ENCODE data around the gene MRPL53.

MRPL53 gene

DNA sequence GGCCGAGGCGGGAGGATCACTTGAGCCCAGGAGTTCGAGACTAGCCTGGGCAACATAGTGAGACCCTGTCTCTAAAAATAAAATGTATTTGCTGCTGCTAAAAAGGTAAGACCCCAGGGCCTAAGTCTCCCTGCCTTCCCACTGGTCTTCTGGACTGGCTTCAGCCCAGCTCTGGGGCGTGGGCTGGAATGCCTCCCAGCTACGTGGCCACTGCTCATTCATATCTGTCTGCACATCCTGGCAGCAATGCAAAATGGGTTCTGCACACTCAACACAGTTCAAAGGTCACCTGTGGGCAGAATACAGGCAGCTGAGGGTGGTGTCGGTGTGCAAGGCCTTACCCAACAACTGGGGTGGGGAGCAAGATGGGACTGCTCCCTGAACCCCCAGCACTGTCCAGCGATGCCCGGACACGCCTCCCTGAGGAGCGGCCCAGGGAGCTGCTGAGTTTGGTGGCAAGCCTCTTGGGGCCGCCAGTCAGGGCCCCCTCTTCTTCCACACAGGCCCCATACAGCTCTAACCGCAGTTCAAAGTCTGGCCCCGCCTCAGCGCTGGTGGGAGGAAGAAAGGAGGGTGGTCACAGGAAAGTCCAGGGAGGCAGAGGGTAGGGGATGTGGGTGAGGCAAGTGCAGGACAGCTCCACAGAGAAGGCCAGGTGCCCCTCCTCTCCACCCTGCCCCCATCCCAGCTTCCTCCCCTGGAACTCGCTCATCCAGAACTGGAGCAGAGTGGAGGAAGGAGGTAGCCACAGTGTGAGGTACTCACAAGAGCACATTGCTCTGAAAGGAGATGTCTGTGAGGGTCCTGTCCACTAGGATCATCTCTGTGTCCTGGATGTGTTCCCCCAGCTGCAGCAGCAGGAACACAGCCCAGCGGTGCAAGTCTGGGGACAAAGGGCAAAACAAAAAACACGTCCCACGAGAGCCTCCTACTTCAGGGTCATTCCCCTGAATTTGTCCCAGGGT is 42.7 kb downstream of the MRPL53 start:
- no peak for DNase-seq (ENCODE audit: extremely low read depth in 1 of 2, low read depth in 1 of 2)

DNA sequence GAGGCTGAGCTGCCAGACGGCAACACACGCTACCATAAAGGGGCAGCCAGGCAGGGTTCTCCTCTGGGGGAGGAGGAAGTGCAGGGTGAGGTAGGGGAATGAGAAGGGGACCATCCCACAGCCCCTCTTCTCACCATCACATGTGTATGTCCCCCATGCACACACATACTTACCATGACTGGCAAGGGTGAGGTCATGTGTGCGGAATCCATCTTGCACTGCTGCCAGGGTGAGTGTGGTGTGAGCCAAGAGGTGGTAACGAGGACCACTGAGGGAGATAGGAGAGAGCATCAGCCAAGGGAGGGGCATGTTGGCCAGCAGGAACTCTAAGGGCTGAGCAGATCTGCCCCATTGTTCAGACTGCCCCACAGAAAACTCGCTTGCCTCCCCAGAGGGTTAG is 43.8 kb downstream of the MRPL53 start:
- no peak for DNase-seq (ENCODE audit: extremely low read depth in 1 of 2, low read depth in 1 of 2)

DNA sequence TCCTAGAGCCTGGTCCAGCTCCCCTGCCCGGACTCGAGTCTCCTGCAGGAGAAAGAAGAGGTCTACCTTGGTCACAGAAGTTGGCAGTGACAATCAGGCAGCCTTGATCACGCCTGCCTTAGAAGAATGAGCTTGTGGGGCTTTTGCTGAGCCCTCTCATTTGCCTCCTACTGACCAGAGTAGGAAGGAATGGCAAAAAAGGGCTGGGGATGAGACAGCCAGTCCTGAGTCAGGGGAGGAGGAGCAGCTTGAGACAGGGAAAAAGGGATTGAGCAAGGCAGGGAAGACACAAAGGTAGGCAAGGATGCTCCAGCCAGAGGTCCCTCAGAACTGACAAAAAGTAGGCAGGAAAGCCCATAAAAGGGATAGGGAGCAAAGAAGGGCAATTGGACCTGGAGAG is 44.9 kb downstream of the MRPL53 start:
- no peak for DNase-seq (ENCODE audit: extremely low read depth in 1 of 2, low read depth in 1 of 2)

DNA sequence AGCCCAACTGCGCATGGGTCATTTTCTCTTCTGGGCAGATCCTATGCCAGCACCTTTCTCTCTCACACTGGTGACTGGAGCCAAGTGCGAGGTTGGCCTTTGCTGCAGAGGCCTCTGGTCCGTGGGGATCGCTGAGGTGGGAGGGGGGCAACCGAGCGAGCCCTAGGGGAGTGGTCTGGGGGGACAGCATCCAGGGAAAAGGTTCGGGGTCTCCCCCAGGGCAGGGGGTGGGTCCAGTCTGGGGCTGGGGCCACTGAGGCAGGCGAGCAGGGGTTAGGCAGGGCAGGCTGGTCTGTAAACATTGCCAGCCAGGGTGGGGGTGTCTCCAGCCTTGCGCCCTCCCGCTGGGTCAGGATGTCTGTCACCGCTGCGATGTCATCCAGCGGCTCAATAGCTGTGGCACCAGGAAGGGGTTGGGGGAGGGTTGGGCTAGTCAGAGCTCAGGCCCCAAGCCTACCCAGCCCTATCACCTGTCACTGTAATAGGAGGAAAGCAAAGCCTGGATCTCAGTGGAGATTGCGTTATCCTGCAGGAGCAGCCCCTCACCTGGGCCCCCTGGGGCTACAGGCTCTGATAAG is 46.2 kb downstream of the MRPL53 start:
- DNase-seq (ENCODE audit: extremely low read depth in 1 of 2, low read depth in 1 of 2) = no peak

DNA sequence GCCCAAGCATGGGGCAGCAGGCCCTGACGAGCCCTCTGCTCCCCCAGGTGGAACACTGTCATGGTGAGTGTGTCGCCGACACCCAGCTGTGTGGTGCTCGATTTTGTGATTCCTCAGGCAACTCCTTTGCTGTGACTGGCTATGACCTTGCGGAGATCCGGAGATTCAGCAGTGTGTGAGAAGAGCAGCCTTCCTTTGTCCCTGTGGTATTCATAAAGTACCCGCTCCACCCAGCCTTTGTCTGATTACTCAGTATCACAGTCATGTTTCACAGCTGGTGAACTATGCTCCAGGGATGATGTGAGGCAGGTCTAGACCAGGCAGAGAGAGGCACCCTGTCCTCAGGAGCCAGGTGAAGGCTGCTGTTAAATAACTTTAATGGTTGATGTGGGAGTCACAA is 47.0 kb downstream of the MRPL53 start:
- no peak for DNase-seq (ENCODE audit: extremely low read depth in 1 of 2, low read depth in 1 of 2)

DNA sequence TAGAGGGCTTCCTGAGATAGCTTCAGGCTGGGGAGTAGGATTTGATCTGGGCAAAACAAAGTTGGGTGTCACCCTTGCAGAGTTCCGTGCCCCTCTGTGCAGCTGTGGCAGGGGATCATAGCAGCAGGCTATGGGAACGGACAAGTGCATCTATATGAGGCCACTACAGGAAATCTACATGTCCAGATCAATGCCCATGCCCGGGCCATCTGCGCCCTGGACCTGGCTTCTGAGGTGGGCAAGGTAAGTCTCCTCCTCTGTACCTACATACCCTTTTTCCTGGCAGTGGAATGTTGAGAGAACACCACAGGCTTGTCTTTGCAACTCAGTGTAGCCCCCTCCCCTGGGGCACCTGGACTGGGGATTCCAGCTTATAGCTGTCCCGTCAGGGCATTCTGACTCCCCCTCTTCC is 47.5 kb downstream of the MRPL53 start:
- DNase-seq (ENCODE audit: extremely low read depth in 1 of 2, low read depth in 1 of 2) = no peak

DNA sequence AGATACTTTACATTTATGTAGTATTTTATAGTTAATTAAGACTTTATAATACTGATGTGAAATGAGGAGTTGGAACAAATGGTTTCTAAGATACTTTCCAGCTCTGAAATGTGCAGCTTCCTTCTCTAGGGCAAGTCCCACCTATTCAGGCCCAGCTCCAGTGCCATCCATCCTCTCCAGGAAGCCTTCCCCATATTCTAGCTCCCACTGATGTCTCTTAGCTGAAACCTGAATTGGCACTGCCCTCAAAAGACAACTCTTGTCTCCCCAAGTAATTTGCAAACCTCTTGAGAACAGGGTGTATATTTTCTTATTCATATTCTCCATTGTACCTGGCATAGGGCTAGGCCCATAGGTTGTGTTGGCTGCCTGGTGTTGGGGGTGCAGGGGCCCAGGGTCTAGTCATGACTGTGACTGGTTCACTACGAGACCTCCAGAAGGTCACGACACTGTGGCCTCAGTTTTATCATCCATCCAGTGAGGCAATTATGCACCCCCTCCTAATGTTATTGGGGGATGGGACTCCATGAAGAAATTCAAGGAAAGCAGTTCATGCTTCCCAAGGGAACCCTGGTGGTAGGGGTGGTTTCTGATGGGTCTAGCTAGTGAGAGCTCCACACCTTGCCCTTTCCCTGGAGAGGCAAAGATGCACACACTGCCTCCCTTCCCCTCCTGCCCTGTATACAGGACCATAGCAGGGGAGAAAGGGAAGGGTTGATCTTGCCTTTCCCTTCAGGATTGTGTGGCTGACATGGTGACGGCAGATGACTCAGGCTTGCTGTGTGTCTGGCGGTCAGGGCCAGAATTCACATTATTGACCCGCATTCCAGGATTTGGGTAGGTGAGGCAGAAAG is 48.1 kb downstream of the MRPL53 start:
- no peak for DNase-seq (ENCODE audit: extremely low read depth in 1 of 2, low read depth in 1 of 2)

DNA sequence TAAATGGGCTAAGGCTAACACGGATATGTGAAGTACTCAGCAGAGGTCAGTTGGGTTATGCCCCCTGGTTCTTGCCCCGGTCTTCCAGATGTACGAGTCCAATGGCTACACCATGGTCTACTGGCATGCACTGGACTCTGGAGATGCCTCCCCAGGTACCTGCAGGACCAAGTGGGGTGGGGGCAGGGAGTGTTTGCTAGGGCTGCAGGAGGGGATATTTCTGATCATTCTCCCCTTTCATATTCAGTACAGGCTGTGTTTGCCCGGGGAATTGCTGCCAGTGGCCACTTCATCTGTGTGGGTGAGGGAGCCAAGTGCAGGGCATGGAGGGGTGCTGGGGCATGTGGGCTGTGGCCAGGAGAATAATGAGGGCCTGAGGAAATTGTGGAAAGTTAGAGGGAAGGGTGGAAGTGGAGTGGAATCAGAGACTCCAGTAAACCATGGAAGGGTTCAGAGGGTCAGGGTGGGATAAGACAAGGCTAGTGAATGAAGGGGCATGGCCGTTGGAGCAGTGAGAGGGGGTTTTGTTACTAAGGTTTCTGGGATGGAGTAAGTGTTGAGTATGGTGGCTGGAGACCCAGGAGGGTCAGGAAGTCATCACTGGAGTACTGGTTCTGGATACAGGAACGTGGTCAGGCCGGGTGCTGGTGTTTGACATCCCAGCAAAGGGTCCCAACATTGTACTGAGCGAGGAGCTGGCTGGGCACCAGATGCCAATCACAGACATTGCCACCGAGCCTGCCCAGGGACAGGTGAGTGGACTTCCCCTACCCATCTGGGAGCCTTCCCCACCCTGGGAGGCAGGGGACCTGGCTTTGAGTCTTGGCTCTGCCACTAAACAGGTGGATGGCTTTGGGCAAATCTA is 49.0 kb downstream of the MRPL53 start:
- no peak for DNase-seq (ENCODE audit: extremely low read depth in 1 of 2, low read depth in 1 of 2)

All from activated CD8-positive, alpha-beta memory T cell treated with anti-CD3 and anti-CD28 coated beads for 1 hour (primary cell).